SK-N-SH treated with all-trans-retinoic acid at 6 μM for 48 hours (cell line): Measurements from ENCODE around the gene PYGM.

Source experiments
- ATAC-seq: fragments of 200-7000 bp; cut with Tn5 transposase; 3 replicates; pipeline ENCODE4 v1.9.1; 2020; ENCODE audit warnings: mild to moderate bottlenecking, moderate library complexity
- ARNTL ChIP-seq: fragments of 450-650 bp; formaldehyde crosslinking; IDR thresholded peaks from 2 replicates; pipeline ENCODE4 v1.5.0; 2020; ENCODE audit warnings: low read depth, mild to moderate bottlenecking, moderate library complexity, borderline replicate concordance
- CREB5 ChIP-seq: fragments of 250-450 bp; sonication (Bioruptor Pico); IDR thresholded peaks from 2 replicates; pipeline ENCODE4 v1.5.1; 2020; ENCODE audit warnings: low read depth, mild to moderate bottlenecking, moderate library complexity
- CSDC2 ChIP-seq: fragments of 250-450 bp; sonication (Bioruptor Pico); IDR thresholded peaks from 2 replicates; pipeline ENCODE4 v1.5.0; 2020; ENCODE audit warnings: mild to moderate bottlenecking, moderate library complexity
- CSRNP3 ChIP-seq: fragments of 250-450 bp; sonication (Bioruptor Pico); IDR thresholded peaks from 2 replicates; pipeline ENCODE4 v1.5.1; 2021; ENCODE audit warnings: mild to moderate bottlenecking, moderate library complexity
- ESRRG ChIP-seq: fragments of 250-450 bp; sonication (Bioruptor Pico); IDR thresholded peaks from 2 replicates; pipeline ENCODE4 v1.6.1; 2021; ENCODE audit warnings: mild to moderate bottlenecking
- GLIS3 ChIP-seq: fragments of 250-450 bp; sonication (Bioruptor Pico); IDR thresholded peaks from 2 replicates; pipeline ENCODE4 v1.5.0; 2020; ENCODE audit warnings: mild to moderate bottlenecking, moderate library complexity
- ISL1 ChIP-seq: fragments of 250-450 bp; sonication (Bioruptor Pico); IDR thresholded peaks from 2 replicates; pipeline ENCODE4 v2.1.2; 2022; ENCODE audit warnings: mild to moderate bottlenecking, moderate library complexity
- OSR1 ChIP-seq: fragments of 250-450 bp; sonication (Bioruptor Pico); IDR thresholded peaks from 2 replicates; pipeline ENCODE4 v1.8.0; 2022; ENCODE audit warnings: moderate library complexity, mild to moderate bottlenecking, inconsistent platforms
- PATZ1 ChIP-seq: fragments of 250-450 bp; sonication (Bioruptor Pico); IDR thresholded peaks from 2 replicates; pipeline ENCODE4 v1.8.0; 2020; ENCODE audit warnings: mild to moderate bottlenecking, moderate library complexity, borderline replicate concordance
- POU6F1 ChIP-seq: fragments of 250-450 bp; sonication (Bioruptor Pico); IDR thresholded peaks from 2 replicates; pipeline ENCODE4 v1.8.0; 2021; ENCODE audit warnings: low read depth, mild to moderate bottlenecking, moderate library complexity, borderline replicate concordance
- PPARA ChIP-seq: fragments of 250-450 bp; sonication (Bioruptor Pico); IDR thresholded peaks from 2 replicates; pipeline ENCODE4 v1.5.0; 2020; ENCODE audit warnings: mild to moderate bottlenecking, borderline replicate concordance
- RARB ChIP-seq: fragments of 250-450 bp; sonication (Bioruptor Pico); IDR thresholded peaks from 2 replicates; pipeline ENCODE4 v1.8.0; 2021; ENCODE audit warnings: mild to moderate bottlenecking, moderate library complexity
- SNAI2 ChIP-seq: fragments of 250-450 bp; sonication (Bioruptor Pico); IDR thresholded peaks from 2 replicates; pipeline ENCODE4 v1.5.0; 2020; ENCODE audit warnings: mild to moderate bottlenecking, moderate library complexity
- TCF4 ChIP-seq: fragments of 250-450 bp; sonication (Bioruptor Pico); IDR thresholded peaks from 2 replicates; pipeline ENCODE4 v1.8.0; 2021; ENCODE audit warnings: mild to moderate bottlenecking, moderate library complexity, borderline replicate concordance
- TOX ChIP-seq: fragments of 250-450 bp; sonication (Bioruptor Pico); IDR thresholded peaks from 2 replicates; pipeline ENCODE4 v1.8.0; 2021; ENCODE audit warnings: mild to moderate bottlenecking, moderate library complexity, borderline replicate concordance
- ZC3H10 ChIP-seq: fragments of 250-450 bp; sonication (Bioruptor Pico); IDR thresholded peaks from 2 replicates; pipeline ENCODE4 v1.5.1; 2021; ENCODE audit warnings: mild to moderate bottlenecking, moderate library complexity
- ZFP3 ChIP-seq: fragments of 250-450 bp; sonication (Bioruptor Pico); IDR thresholded peaks from 2 replicates; pipeline ENCODE4 v1.5.0; 2020; ENCODE audit warnings: mild to moderate bottlenecking, moderate library complexity
- ZFP30 ChIP-seq: fragments of 450-650 bp; formaldehyde crosslinking; IDR thresholded peaks from 2 replicates; pipeline ENCODE4 v1.5.0; 2022; ENCODE audit warnings: mild to moderate bottlenecking, moderate library complexity
- ZNF565 ChIP-seq: fragments of 450-650 bp; formaldehyde crosslinking; conservative IDR thresholded peaks from 2 replicates; pipeline ENCODE4 v1.5.0; 2020; ENCODE audit warnings: low read depth, mild to moderate bottlenecking, moderate library complexity
- ZNF70 ChIP-seq: fragments of 450-650 bp; formaldehyde crosslinking; IDR thresholded peaks from 2 replicates; pipeline ENCODE4 v1.5.0; 2020; ENCODE audit warnings: mild to moderate bottlenecking, moderate library complexity
- ZNF8 ChIP-seq: fragments of 450-650 bp; formaldehyde crosslinking; IDR thresholded peaks from 2 replicates; pipeline ENCODE4 v1.5.0; 2020; ENCODE audit warnings: mild to moderate bottlenecking, moderate library complexity

Gene PYGM

GRCh38 chr11:64793271-64794160, 33.7 kb upstream of the PYGM start:
- TF ChIP-seq ISL1: no peak
- TF ChIP-seq CREB5 (CRISPR knock-in tag): no peak
- no peak for TF ChIP-seq ARNTL (CRISPR knock-in tag)
- TF ChIP-seq ZFP30 (CRISPR knock-in tag): no peak
- no peak for TF ChIP-seq ZNF70 (CRISPR knock-in tag)
- TF ChIP-seq GLIS3 (CRISPR knock-in tag): no peak
- TF ChIP-seq ZFP3: no peak
- TF ChIP-seq CSDC2: no peak
- no peak for TF ChIP-seq RARB (CRISPR knock-in tag)
- no peak for TF ChIP-seq ZC3H10
- no peak for TF ChIP-seq POU6F1 (CRISPR knock-in tag)
- no peak for TF ChIP-seq TOX (CRISPR knock-in tag)
- no peak for TF ChIP-seq SNAI2
- no peak for TF ChIP-seq TCF4 (CRISPR knock-in tag)
- TF ChIP-seq, all 23 proteins: peak for 0
- no peak for ATAC-seq

GRCh38 chr11:64792482-64792881, 32.7 kb upstream of the PYGM start:
- no peak for ATAC-seq
- TF ChIP-seq TOX (CRISPR knock-in tag) (no peak), CSDC2 (no peak), ZNF565 (no peak), ARNTL (CRISPR knock-in tag) (no peak), ZFP30 (CRISPR knock-in tag) (no peak), ZNF8 (CRISPR knock-in tag) (no peak), CSRNP3 (no peak), RARB (CRISPR knock-in tag) (no peak), PPARA (CRISPR knock-in tag) (no peak), POU6F1 (CRISPR knock-in tag) (no peak)
- TF ChIP-seq, all 23 proteins: peak for 0

- no peak for ATAC-seq
- TF ChIP-seq OSR1 (CRISPR knock-in tag) (no peak), ZFP3 (no peak), POU6F1 (CRISPR knock-in tag) (no peak), ESRRG (CRISPR knock-in tag) (no peak), ZNF8 (CRISPR knock-in tag) (no peak), ZC3H10 (no peak), ZNF565 (no peak), PATZ1 (no peak), CSRNP3 (no peak), PPARA (CRISPR knock-in tag) (no peak), RARB (CRISPR knock-in tag) (no peak), CSDC2 (no peak), GLIS3 (CRISPR knock-in tag) (no peak), TCF4 (CRISPR knock-in tag) (no peak), ISL1 (no peak), CREB5 (CRISPR knock-in tag) (no peak), ZNF70 (CRISPR knock-in tag) (no peak), TOX (CRISPR knock-in tag) (no peak), ZFP30 (CRISPR knock-in tag) (no peak)
Observed at GRCh38 chr11:64791781-64792291, 32.1 kb upstream of the PYGM start.
